ENCODE data around the gene BRD3OS.
A peak's percentile ranks its signal among the peaks of the same experiment; 100 is the strongest.

The BRD3OS gene

GRCh38 chr9:133978226-133978898 is 46.9 kb upstream of the BRD3OS start:
- ChIA-PET CTCF (interaction anchor here (1.2 kb wide), 1 partner anchor 12 kb away, joined by 3 read pairs; no protein-coding TSS in a partner anchor), POLR2A (no interaction called here)
- no peak for TF ChIP-seq CTCF (IDR thresholded peaks at IDR 0.05; ENCODE audit: control extremely low read depth, extremely low read depth, low read depth, missing control alignments)
- DNase-seq (ENCODE audit: extremely low spot score): no peak

GRCh38 chr9:133978899-133979272 is 46.4 kb upstream of the BRD3OS start:
- TF ChIP-seq CTCF (IDR thresholded peaks at IDR 0.05; ENCODE audit: control extremely low read depth, extremely low read depth, low read depth, missing control alignments): no peak
- DNase-seq (ENCODE audit: extremely low spot score): no peak
- CTCF ChIA-PET: interaction anchor here (1.2 to 1.8 kb wide), 2 partner anchors 11 to 32 kb away, joined by 3 to 4 read pairs; no protein-coding TSS in a partner anchor
- POLR2A ChIA-PET: no interaction called here

GRCh38 chr9:133979273-133979920 is 45.9 kb upstream of the BRD3OS start:
- DNase-seq (ENCODE audit: extremely low spot score): peak; percentile 61
- ChIA-PET CTCF (interaction anchor here (1.2 to 2.4 kb wide), 3 partner anchors 11 to 33 kb away, joined by 3 to 6 read pairs (median 4); no protein-coding TSS in a partner anchor), POLR2A (no interaction called here)
- TF ChIP-seq CTCF (IDR thresholded peaks at IDR 0.05; ENCODE audit: control extremely low read depth, extremely low read depth, low read depth, missing control alignments): no peak

- TF ChIP-seq CTCF (IDR thresholded peaks at IDR 0.05; ENCODE audit: control extremely low read depth, extremely low read depth, low read depth, missing control alignments): no peak
- POLR2A ChIA-PET: no interaction called here
- CTCF ChIA-PET: interaction anchor here (1.2 to 2.4 kb wide), 4 partner anchors 9 to 34 kb away, joined by 3 to 6 read pairs (median 4); no protein-coding TSS in a partner anchor
- DNase-seq (ENCODE audit: extremely low spot score): no peak
These were observed 45.1 kb upstream of the BRD3OS start for GRCh38 chr9:133979921-133980863.

- DNase-seq (ENCODE audit: extremely low spot score): no peak
- no peak for TF ChIP-seq CTCF (IDR thresholded peaks at IDR 0.05; ENCODE audit: control extremely low read depth, extremely low read depth, low read depth, missing control alignments)
- ChIA-PET POLR2A (no interaction called here), CTCF (interaction anchor here (1.2 to 2.4 kb wide), 4 partner anchors 10 to 35 kb away, joined by 3 to 6 read pairs (median 4); no protein-coding TSS in a partner anchor)
These were observed 44.3 kb upstream of the BRD3OS start for GRCh38 chr9:133980864-133981588.
